HepG2 (cell line): ENCODE measurements around the gene OTOP1. TPM values are rescaled to one million over a fixed set of nuclear protein-coding genes. Genes with fewer than 3 reads are reported as not detected.

ENCODE experiments used
- CHD4 ChIP-seq: fragments of 200-600 bp; sonication (generic); IDR thresholded peaks from 2 replicates; pipeline ENCODE4 v1.7.0; 2017; ENCODE audit warnings: mild to moderate bottlenecking, low read length, borderline replicate concordance
- DZIP1 ChIP-seq: sonication (generic); formaldehyde crosslinking; IDR thresholded peaks from 2 replicates; pipeline ENCODE4 v1.5.0; 2020; ENCODE audit warnings: mild to moderate bottlenecking, missing genetic modification reagents
- HOMEZ ChIP-seq: IDR thresholded peaks from 2 replicates; pipeline ENCODE4 v1.6.1; 2016; ENCODE audit warnings: low read depth
- ISX ChIP-seq: sonication (generic); formaldehyde crosslinking; conservative IDR thresholded peaks from 2 replicates; pipeline ENCODE4 v1.5.0; 2020; ENCODE audit warnings: missing genetic modification reagents
- NONO ChIP-seq, 2 experiments: fragments of 450-650 bp in 1 of 2; sonication (generic) in 1 of 2; formaldehyde crosslinking in 1 of 2; IDR thresholded peaks in 1 of 2; conservative IDR thresholded peaks in 1 of 2; 2 replicates each; pipeline versions ENCODE4 v1.6.1 to v1.8.0; 2017 to 2022; ENCODE audit warnings: mild to moderate bottlenecking in 1 of 2, missing genetic modification reagents in 1 of 2, moderate library complexity in 1 of 2
- PAX8 ChIP-seq: sonication (generic); formaldehyde crosslinking; IDR thresholded peaks from 2 replicates; pipeline ENCODE4 v1.8.0; 2022; ENCODE audit warnings: mild to moderate bottlenecking, missing genetic modification reagents, borderline replicate concordance
- REST ChIP-seq, 2 experiments: IDR thresholded peaks; 2 replicates each; pipeline ENCODE4 v1.6.1; 2011 to 2012; ENCODE audit warnings: low read length in 2 of 2, borderline replicate concordance in 1 of 2, low read depth in 1 of 2, mild to moderate bottlenecking in 1 of 2, moderate library complexity in 1 of 2
- SNRNP70 ChIP-seq: fragments of 200-400 bp; formaldehyde crosslinking; IDR thresholded peaks from 2 replicates; pipeline ENCODE4 v1.6.1; 2017; ENCODE audit warnings: mild to moderate bottlenecking, low read depth, low read length, moderate library complexity
- ZBTB2 ChIP-seq: sonication (generic); formaldehyde crosslinking; IDR thresholded peaks from 2 replicates; pipeline ENCODE4 v1.8.0; 2022; ENCODE audit warnings: low read depth, missing genetic modification reagents
- ZBTB42 ChIP-seq: sonication (generic); formaldehyde crosslinking; IDR thresholded peaks from 2 replicates; pipeline ENCODE4 v1.5.0; 2020; ENCODE audit warnings: mild to moderate bottlenecking, missing genetic modification reagents
- ZFP36L2 ChIP-seq: sonication (generic); formaldehyde crosslinking; IDR thresholded peaks from 2 replicates; pipeline ENCODE4 v1.4.0; 2020; ENCODE audit warnings: missing genetic modification reagents
- ZFP37 ChIP-seq: sonication (generic); formaldehyde crosslinking; IDR thresholded peaks from 2 replicates; pipeline ENCODE4 v1.4.0; 2020; ENCODE audit warnings: missing genetic modification reagents, borderline replicate concordance
- ZNF18 ChIP-seq: sonication (generic); formaldehyde crosslinking; IDR thresholded peaks from 2 replicates; pipeline ENCODE4 v1.8.0; 2022; ENCODE audit warnings: mild to moderate bottlenecking, missing genetic modification reagents; ENCODE audit not compliant: insufficient replicate concordance
- ZZZ3 ChIP-seq: sonication (generic); formaldehyde crosslinking; IDR thresholded peaks from 2 replicates; pipeline ENCODE4 v1.4.0; 2020; ENCODE audit warnings: missing genetic modification reagents, mild to moderate bottlenecking, borderline replicate concordance
- polyA plus RNA-seq, 8 experiments: library from polyadenylated mRNA; depleted of rRNA in 3 of 8; stranded (reverse) in 7 of 8; unstranded in 1 of 8; fragments of >200 nt; fragmentation: Illumina TruSeq in 4 of 8; extraction: Trizol in 4 of 8; gene quantifications; 2 replicates each; pipeline versions ENCODE4 v1.2.1 to v1.2.3, GENCODE V29; 2011 to 2016; ENCODE audit warnings: low read depth in 4 of 8, missing spikeins in 1 of 8, mixed read lengths in 1 of 8; ENCODE audit not compliant: insufficient read depth in 1 of 8
- total RNA-seq, 5 experiments: library from RNA; depleted of rRNA; stranded (reverse); fragments of >200 nt; fragmentation: Illumina TruSeq; extraction: Trizol; gene quantifications; 2 replicates each; pipeline ENCODE4 v1.2.3, GENCODE V29; 2016; ENCODE audit warnings: low read depth in 1 of 5
- TF ChIP-seq, protein P1 (sequence below): fragments of 450-650 bp; IDR thresholded peaks from 2 replicates; pipeline ENCODE4 v1.6.1; 2017

The OTOP1 gene
- total and polyA plus RNA-seq, 2 of the 13 experiments (the other 11 are each of a cell fraction or from before 2014, with no cell fraction given): not detected

- 0 out of 2 replicates have a peak, but pooled peaks have one; percentile 23 for TF ChIP-seq CHD4
- TF ChIP-seq ZBTB2 (CRISPR knock-in tag): no peak
- TF ChIP-seq SNRNP70: no peak
- no peak for TF ChIP-seq ZFP37 (CRISPR knock-in tag)
- no peak for TF ChIP-seq REST (IDR thresholded peaks at IDR 0.05; ENCODE audit: borderline replicate concordance in 1 of 2, low read depth in 1 of 2, low read length in 2 of 2)
- TF ChIP-seq NONO (IDR thresholded peaks at IDR 0.05): no peak
- TF ChIP-seq NONO (CRISPR knock-in tag; conservative IDR thresholded peaks at IDR 0.05): no peak
- TF ChIP-seq ZBTB42: no peak
- TF ChIP-seq ZFP36L2 (CRISPR knock-in tag): no peak
- TF ChIP-seq, protein P1, sequence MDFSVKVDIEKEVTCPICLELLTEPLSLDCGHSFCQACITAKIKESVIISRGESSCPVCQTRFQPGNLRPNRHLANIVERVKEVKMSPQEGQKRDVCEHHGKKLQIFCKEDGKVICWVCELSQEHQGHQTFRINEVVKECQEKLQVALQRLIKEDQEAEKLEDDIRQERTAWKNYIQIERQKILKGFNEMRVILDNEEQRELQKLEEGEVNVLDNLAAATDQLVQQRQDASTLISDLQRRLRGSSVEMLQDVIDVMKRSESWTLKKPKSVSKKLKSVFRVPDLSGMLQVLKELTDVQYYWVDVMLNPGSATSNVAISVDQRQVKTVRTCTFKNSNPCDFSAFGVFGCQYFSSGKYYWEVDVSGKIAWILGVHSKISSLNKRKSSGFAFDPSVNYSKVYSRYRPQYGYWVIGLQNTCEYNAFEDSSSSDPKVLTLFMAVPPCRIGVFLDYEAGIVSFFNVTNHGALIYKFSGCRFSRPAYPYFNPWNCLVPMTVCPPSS: no peak
- no peak for TF ChIP-seq ZZZ3 (CRISPR knock-in tag)
- TF ChIP-seq ISX (CRISPR knock-in tag): no peak
- no peak for TF ChIP-seq PAX8 (CRISPR knock-in tag)
- no peak for TF ChIP-seq HOMEZ
- TF ChIP-seq ZNF18 (CRISPR knock-in tag): no peak
- no peak for TF ChIP-seq DZIP1
These were observed 43.7 kb downstream of the OTOP1 start (continued) for GRCh38 chr4:4182835-4183568.
